ENCODE measurements around the gene HYAL2.

HYAL2 gene

GRCh38 chr3:50325497-50326181 lies 3.1 kb upstream of the HYAL2 start:
- Histone ChIP-seq H3K27ac (ENCODE audit: low read depth, low read length) (no peak overlapping the region), H3K9ac (ENCODE audit: low read length) (no peak overlapping the region), H3K4me1 (ENCODE audit: insufficient read depth, low read length) (peaks cover 34% of the 10 kb centered on the region)

GRCh38 chr3:50325113-50325480 lies 2.6 kb upstream of the HYAL2 start:
- Histone ChIP-seq H3K9ac (ENCODE audit: low read length) (no peak overlapping the region), H3K36me3 (ENCODE audit: insufficient read depth, low read length) (peaks cover 19% of the 10 kb centered on the region), H3K4me1 (ENCODE audit: insufficient read depth, low read length) (peaks cover 39% of the 10 kb centered on the region), H3K9me3 (ENCODE audit: low read length) (no peaks in the 10 kb centered on the region), H3K27ac (ENCODE audit: low read depth, low read length) (no peak overlapping the region), H3K4me3 (ENCODE audit: low read depth in 1 of 2, low read length in 2 of 2) (no peak overlapping the region), H3K27me3 (ENCODE audit: control insufficient read depth in 1 of 2, insufficient read depth in 2 of 2, low read length in 2 of 2) (no peaks in the 10 kb centered on the region)

More at GRCh38 chr3:50325497-50326181, 3.1 kb upstream of the HYAL2 start:
- Histone ChIP-seq H3K4me3 (ENCODE audit: low read depth in 1 of 2, low read length in 2 of 2) (no peak overlapping the region), H3K36me3 (ENCODE audit: insufficient read depth, low read length) (peaks cover 24% of the 10 kb centered on the region), H3K9me3 (ENCODE audit: low read length) (no peaks in the 10 kb centered on the region), H3K27me3 (ENCODE audit: control insufficient read depth in 1 of 2, insufficient read depth in 2 of 2, low read length in 2 of 2) (no peaks in the 10 kb centered on the region)

- Histone ChIP-seq H3K9ac (ENCODE audit: low read length) (no peak overlapping the region), H3K4me3 (ENCODE audit: low read depth in 1 of 2, low read length in 2 of 2) (no peak overlapping the region)
Observed at GRCh38 chr3:50324351-50325112, 2.0 kb upstream of the HYAL2 start.

GRCh38 chr3:50323614-50324199 lies 1.2 kb upstream of the HYAL2 start:
- Histone ChIP-seq H3K27me3 (ENCODE audit: control insufficient read depth in 1 of 2, insufficient read depth in 2 of 2, low read length in 2 of 2) (no peaks in the 10 kb centered on the region), H3K9ac (ENCODE audit: low read length) (no peak overlapping the region), H3K27ac (ENCODE audit: low read depth, low read length) (peak overlapping the region; percentile 38), H3K4me1 (ENCODE audit: insufficient read depth, low read length) (peaks cover 52% of the 10 kb centered on the region), H3K4me3 (ENCODE audit: low read depth in 1 of 2, low read length in 2 of 2) (no peak overlapping the region), H3K36me3 (ENCODE audit: insufficient read depth, low read length) (peaks cover 19% of the 10 kb centered on the region), H3K9me3 (ENCODE audit: low read length) (no peaks in the 10 kb centered on the region)

More at GRCh38 chr3:50324351-50325112, 2.0 kb upstream of the HYAL2 start:
- peak overlapping the region; percentile 38 for H3K27ac ChIP-seq (ENCODE audit: low read depth, low read length)
- peaks cover 45% of the 10 kb centered on the region for H3K4me1 ChIP-seq (ENCODE audit: insufficient read depth, low read length)
- no peaks in the 10 kb centered on the region for H3K9me3 ChIP-seq (ENCODE audit: low read length)
- peaks cover 15% of the 10 kb centered on the region for H3K36me3 ChIP-seq (ENCODE audit: insufficient read depth, low read length)
- H3K27me3 ChIP-seq (ENCODE audit: control insufficient read depth in 1 of 2, insufficient read depth in 2 of 2, low read length in 2 of 2) = no peaks in the 10 kb centered on the region

- H3K27ac ChIP-seq (ENCODE audit: low read depth, low read length) = no peak overlapping the region
- H3K9me3 ChIP-seq (ENCODE audit: low read length) = no peaks in the 10 kb centered on the region
- no peak overlapping the region for H3K4me3 ChIP-seq (ENCODE audit: low read depth in 1 of 2, low read length in 2 of 2)
- no peaks in the 10 kb centered on the region for H3K27me3 ChIP-seq (ENCODE audit: control insufficient read depth in 1 of 2, insufficient read depth in 2 of 2, low read length in 2 of 2)
- no peak overlapping the region for H3K9ac ChIP-seq (ENCODE audit: low read length)
- peaks cover 53% of the 10 kb centered on the region for H3K4me1 ChIP-seq (ENCODE audit: insufficient read depth, low read length)
- H3K36me3 ChIP-seq (ENCODE audit: insufficient read depth, low read length) = peaks cover 25% of the 10 kb centered on the region
Observed at GRCh38 chr3:50323092-50323600, 601 bp upstream of the HYAL2 start.

GRCh38 chr3:50322115-50322385 lies 495 bp downstream of the HYAL2 start:
- Histone ChIP-seq H3K9me3 (ENCODE audit: low read length) (no peaks in the 10 kb centered on the region), H3K4me1 (ENCODE audit: insufficient read depth, low read length) (peaks cover 54% of the 10 kb centered on the region), H3K27me3 (ENCODE audit: control insufficient read depth in 1 of 2, insufficient read depth in 2 of 2, low read length in 2 of 2) (no peaks in the 10 kb centered on the region), H3K27ac (ENCODE audit: low read depth, low read length) (peak overlapping the region; percentile 83), H3K4me3 (ENCODE audit: low read depth in 1 of 2, low read length in 2 of 2) (peak overlapping the region; percentile 74 to 91), H3K9ac (ENCODE audit: low read length) (peak overlapping the region; percentile 31), H3K36me3 (ENCODE audit: insufficient read depth, low read length) (peaks cover 29% of the 10 kb centered on the region)

GRCh38 chr3:50321336-50322114 lies 1.0 kb downstream of the HYAL2 start:
- H3K4me3 ChIP-seq (ENCODE audit: low read depth in 1 of 2, low read length in 2 of 2) = peak overlapping the region; percentile 74 to 91
- no peaks in the 10 kb centered on the region for H3K9me3 ChIP-seq (ENCODE audit: low read length)
- no peaks in the 10 kb centered on the region for H3K27me3 ChIP-seq (ENCODE audit: control insufficient read depth in 1 of 2, insufficient read depth in 2 of 2, low read length in 2 of 2)
- peaks cover 29% of the 10 kb centered on the region for H3K36me3 ChIP-seq (ENCODE audit: insufficient read depth, low read length)
- peaks cover 53% of the 10 kb centered on the region for H3K4me1 ChIP-seq (ENCODE audit: insufficient read depth, low read length)
- H3K27ac ChIP-seq (ENCODE audit: low read depth, low read length) = peak overlapping the region; percentile 83
- peak overlapping the region; percentile 71 for H3K9ac ChIP-seq (ENCODE audit: low read length)

- H3K4me3 ChIP-seq (ENCODE audit: low read depth in 1 of 2, low read length in 2 of 2) = peak overlapping the region; percentile 74 to 91
- H3K9me3 ChIP-seq (ENCODE audit: low read length) = no peaks in the 10 kb centered on the region
- peak overlapping the region; percentile 71 for H3K9ac ChIP-seq (ENCODE audit: low read length)
- no peaks in the 10 kb centered on the region for H3K27me3 ChIP-seq (ENCODE audit: control insufficient read depth in 1 of 2, insufficient read depth in 2 of 2, low read length in 2 of 2)
- peak overlapping the region; percentile 83 for H3K27ac ChIP-seq (ENCODE audit: low read depth, low read length)
- peaks cover 53% of the 10 kb centered on the region for H3K4me1 ChIP-seq (ENCODE audit: insufficient read depth, low read length)
- peaks cover 29% of the 10 kb centered on the region for H3K36me3 ChIP-seq (ENCODE audit: insufficient read depth, low read length)
Observed at GRCh38 chr3:50320853-50321335, 1.7 kb downstream of the HYAL2 start.

GRCh38 chr3:50319894-50320625 lies 2.5 kb downstream of the HYAL2 start:
- H3K4me3 ChIP-seq (ENCODE audit: low read depth in 1 of 2, low read length in 2 of 2) = peak overlapping the region; percentile 74 to 91
- H3K27ac ChIP-seq (ENCODE audit: low read depth, low read length) = peak overlapping the region; percentile 83
- H3K9me3 ChIP-seq (ENCODE audit: low read length) = no peaks in the 10 kb centered on the region
- H3K36me3 ChIP-seq (ENCODE audit: insufficient read depth, low read length) = peaks cover 22% of the 10 kb centered on the region
- peak overlapping the region; percentile 71 for H3K9ac ChIP-seq (ENCODE audit: low read length)
- peaks cover 53% of the 10 kb centered on the region for H3K4me1 ChIP-seq (ENCODE audit: insufficient read depth, low read length)
- no peaks in the 10 kb centered on the region for H3K27me3 ChIP-seq (ENCODE audit: control insufficient read depth in 1 of 2, insufficient read depth in 2 of 2, low read length in 2 of 2)

GRCh38 chr3:50319181-50319893 lies 3.2 kb downstream of the HYAL2 start:
- Histone ChIP-seq H3K4me3 (ENCODE audit: low read depth in 1 of 2, low read length in 2 of 2) (peak overlapping the region in 1 of 2 donors; percentile 74), H3K27me3 (ENCODE audit: control insufficient read depth in 1 of 2, insufficient read depth in 2 of 2, low read length in 2 of 2) (no peaks in the 10 kb centered on the region), H3K9ac (ENCODE audit: low read length) (peak overlapping the region; percentile 35), H3K36me3 (ENCODE audit: insufficient read depth, low read length) (peaks cover 20% of the 10 kb centered on the region), H3K9me3 (ENCODE audit: low read length) (no peaks in the 10 kb centered on the region), H3K27ac (ENCODE audit: low read depth, low read length) (no peak overlapping the region), H3K4me1 (ENCODE audit: insufficient read depth, low read length) (peaks cover 48% of the 10 kb centered on the region)

Measured in muscle layer of colon (tissue), 2 donors.